ENCODE measurements around the gene RSU1. TPM values are rescaled to one million over a fixed set of nuclear protein-coding genes. Genes with fewer than 3 reads are reported as not detected.

Gene RSU1
- total RNA-seq, 6 donors from 2014 or later, result 36.7 to 81.4 (median 48.0) TPM

DNA sequence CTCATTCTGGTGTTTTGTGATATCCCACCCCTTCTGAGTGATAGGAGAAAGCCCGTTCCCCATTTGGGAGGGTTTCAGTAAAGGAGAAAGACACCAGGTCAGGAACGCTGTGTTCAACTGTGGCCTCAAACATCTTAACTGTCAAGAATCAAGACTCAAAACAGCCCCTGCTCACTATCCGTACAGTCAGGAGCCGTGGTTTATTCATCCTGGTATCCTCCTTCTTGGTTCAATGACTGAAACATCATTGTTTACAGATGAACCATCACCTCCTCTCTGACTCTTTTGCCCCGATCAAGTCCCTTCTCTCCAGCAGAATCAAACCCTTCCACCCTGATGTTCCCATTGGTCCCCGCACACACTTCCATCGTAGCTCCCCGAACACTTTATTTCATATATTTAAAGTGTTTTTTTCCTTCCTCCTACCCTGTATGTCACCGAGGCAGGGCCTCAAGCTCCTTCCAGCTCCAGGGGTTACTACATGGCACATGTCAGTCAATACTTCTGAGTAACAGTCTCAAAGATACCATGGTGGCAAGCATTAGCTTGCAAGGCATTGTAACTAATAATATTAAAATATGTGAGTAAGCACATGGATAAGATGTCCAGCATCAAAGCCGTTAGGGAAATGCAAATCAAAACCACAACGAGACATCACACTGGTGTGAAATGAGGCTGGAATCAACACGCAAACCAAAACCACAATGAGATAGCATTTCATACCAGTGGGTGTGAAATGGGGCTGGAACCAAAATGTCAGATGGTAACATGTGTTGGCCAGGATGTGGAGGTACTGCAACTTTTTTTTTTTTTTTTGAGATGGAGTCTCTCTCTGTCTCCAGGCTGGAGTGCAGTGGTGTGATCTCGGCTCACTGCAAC lies 170.8 kb downstream of the RSU1 start:
- no peak overlapping the region for H3K4me3 ChIP-seq
- H3K27ac ChIP-seq, result no peak overlapping the region
- H3K9me3 ChIP-seq, result no peaks in the 10 kb centered on the region
- H3K27me3 ChIP-seq, result no peaks in the 10 kb centered on the region
- WGBS, 2 donors, result 85 to 88% methylated on average over 13 of the region's 13 CpGs
- ATAC-seq (ENCODE audit: low FRiP score in 2 of 2), result no peak
- peaks cover 0 to 6% (median 2%) of the 10 kb centered on the region in 4 donors for H3K4me1 ChIP-seq
- no peak for DNase-seq
- TF ChIP-seq, protein P1, sequence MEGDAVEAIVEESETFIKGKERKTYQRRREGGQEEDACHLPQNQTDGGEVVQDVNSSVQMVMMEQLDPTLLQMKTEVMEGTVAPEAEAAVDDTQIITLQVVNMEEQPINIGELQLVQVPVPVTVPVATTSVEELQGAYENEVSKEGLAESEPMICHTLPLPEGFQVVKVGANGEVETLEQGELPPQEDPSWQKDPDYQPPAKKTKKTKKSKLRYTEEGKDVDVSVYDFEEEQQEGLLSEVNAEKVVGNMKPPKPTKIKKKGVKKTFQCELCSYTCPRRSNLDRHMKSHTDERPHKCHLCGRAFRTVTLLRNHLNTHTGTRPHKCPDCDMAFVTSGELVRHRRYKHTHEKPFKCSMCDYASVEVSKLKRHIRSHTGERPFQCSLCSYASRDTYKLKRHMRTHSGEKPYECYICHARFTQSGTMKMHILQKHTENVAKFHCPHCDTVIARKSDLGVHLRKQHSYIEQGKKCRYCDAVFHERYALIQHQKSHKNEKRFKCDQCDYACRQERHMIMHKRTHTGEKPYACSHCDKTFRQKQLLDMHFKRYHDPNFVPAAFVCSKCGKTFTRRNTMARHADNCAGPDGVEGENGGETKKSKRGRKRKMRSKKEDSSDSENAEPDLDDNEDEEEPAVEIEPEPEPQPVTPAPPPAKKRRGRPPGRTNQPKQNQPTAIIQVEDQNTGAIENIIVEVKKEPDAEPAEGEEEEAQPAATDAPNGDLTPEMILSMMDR (IDR thresholded peaks at IDR 0.05), result no peak
- TF ChIP-seq POLR2AphosphoS5 (IDR thresholded peaks at IDR 0.05), result no peak
- TF ChIP-seq POLR2A (IDR thresholded peaks at IDR 0.05), result no peak
- no peak for TF ChIP-seq EP300 (IDR thresholded peaks at IDR 0.05)
- H3K36me3 ChIP-seq, result no peaks in the 10 kb centered on the region

GRCh38 chr10:16644146-16644545 lies 173.1 kb downstream of the RSU1 start:
- Histone ChIP-seq H3K4me1 (peaks cover 0 to 1% (median 0%) of the 10 kb centered on the region in 4 donors), H3K9me3 (no peaks in the 10 kb centered on the region), H3K27me3 (no peaks in the 10 kb centered on the region), H3K4me3 (no peak overlapping the region), H3K27ac (no peak overlapping the region), H3K36me3 (no peaks in the 10 kb centered on the region)
- no peak for ATAC-seq (ENCODE audit: low FRiP score in 2 of 2)
- no peak for DNase-seq
- TF ChIP-seq, protein P1 (IDR thresholded peaks at IDR 0.05), result no peak
- TF ChIP-seq POLR2A (IDR thresholded peaks at IDR 0.05) (no peak), POLR2AphosphoS5 (IDR thresholded peaks at IDR 0.05) (no peak), EP300 (IDR thresholded peaks at IDR 0.05) (no peak)
- 82 to 85% methylated on average over 5 of the region's 5 CpGs for WGBS, 2 donors

DNA sequence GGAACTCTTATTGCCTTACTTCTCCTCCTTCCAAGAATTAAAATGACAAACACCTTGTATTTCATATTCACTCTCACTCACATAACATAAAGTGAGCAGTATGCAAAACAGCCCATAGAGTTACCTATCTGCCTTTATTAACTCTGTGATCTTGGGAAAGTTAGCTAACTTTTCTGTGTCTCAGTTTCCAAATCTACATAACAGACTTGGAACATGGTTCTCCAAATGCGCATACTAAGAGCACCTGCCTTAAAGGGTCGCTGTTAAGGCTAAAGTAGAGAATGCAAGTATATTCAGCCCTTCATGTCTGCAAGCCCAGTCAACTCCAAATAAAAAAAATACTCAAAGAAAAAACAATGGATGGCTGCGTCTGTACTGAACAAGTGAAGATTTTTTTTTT lies 173.7 kb downstream of the RSU1 start:
- WGBS, 2 donors, result 76 to 92% methylated on average over 3 of the region's 3 CpGs
- H3K27ac ChIP-seq, result no peak overlapping the region
- H3K9me3 ChIP-seq, result no peaks in the 10 kb centered on the region
- DNase-seq (no peak), ATAC-seq (ENCODE audit: low FRiP score in 2 of 2) (no peak)
- no peaks in the 10 kb centered on the region for H3K4me1 ChIP-seq
- no peaks in the 10 kb centered on the region for H3K36me3 ChIP-seq
- H3K4me3 ChIP-seq, result no peak overlapping the region
- no peak for TF ChIP-seq POLR2A (IDR thresholded peaks at IDR 0.05)
- TF ChIP-seq POLR2AphosphoS5 (IDR thresholded peaks at IDR 0.05), result no peak
- TF ChIP-seq, protein P1 (IDR thresholded peaks at IDR 0.05), result no peak
- no peak for TF ChIP-seq EP300 (IDR thresholded peaks at IDR 0.05)
- no peaks in the 10 kb centered on the region for H3K27me3 ChIP-seq

GRCh38 chr10:16640153-16640552 lies 177.1 kb downstream of the RSU1 start:
- no peak overlapping the region for H3K4me3 ChIP-seq
- no peaks in the 10 kb centered on the region for H3K9me3 ChIP-seq
- DNase-seq, result no peak
- no peaks in the 10 kb centered on the region for H3K4me1 ChIP-seq
- no peaks in the 10 kb centered on the region for H3K36me3 ChIP-seq
- H3K27me3 ChIP-seq, result no peaks in the 10 kb centered on the region
- H3K27ac ChIP-seq, result no peak overlapping the region
- no peak for ATAC-seq (ENCODE audit: low FRiP score in 2 of 2)
- WGBS, 2 donors, result 57 to 68% methylated on average over 2 of the region's 2 CpGs
- no peak for TF ChIP-seq EP300 (IDR thresholded peaks at IDR 0.05)
- no peak for TF ChIP-seq POLR2AphosphoS5 (IDR thresholded peaks at IDR 0.05)
- TF ChIP-seq POLR2A (IDR thresholded peaks at IDR 0.05), result no peak
- TF ChIP-seq, protein P1 (IDR thresholded peaks at IDR 0.05), result no peak

- 84 to 95% methylated on average over 4 of the region's 4 CpGs for WGBS, 2 donors
These were observed 177.8 kb downstream of the RSU1 start for GRCh38 chr10:16639471-16639870.

More at GRCh38 chr10:16639471-16639870, 177.8 kb downstream of the RSU1 start:
- ATAC-seq (ENCODE audit: low FRiP score in 2 of 2) (no peak), DNase-seq (no peak)
- Histone ChIP-seq H3K4me1 (no peaks in the 10 kb centered on the region), H3K27me3 (no peaks in the 10 kb centered on the region), H3K36me3 (no peaks in the 10 kb centered on the region), H3K4me3 (no peak overlapping the region), H3K9me3 (no peaks in the 10 kb centered on the region), H3K27ac (no peak overlapping the region)
- TF ChIP-seq POLR2A (IDR thresholded peaks at IDR 0.05) (no peak), POLR2AphosphoS5 (IDR thresholded peaks at IDR 0.05) (no peak)
- TF ChIP-seq, protein P1 (IDR thresholded peaks at IDR 0.05), result no peak
